Measurements from ENCODE around the gene GNPDA1.

Gene GNPDA1

GRCh38 chr5:142017832-142018427 is 5.1 kb upstream of the GNPDA1 start:
- TF ChIP-seq, protein P1, sequence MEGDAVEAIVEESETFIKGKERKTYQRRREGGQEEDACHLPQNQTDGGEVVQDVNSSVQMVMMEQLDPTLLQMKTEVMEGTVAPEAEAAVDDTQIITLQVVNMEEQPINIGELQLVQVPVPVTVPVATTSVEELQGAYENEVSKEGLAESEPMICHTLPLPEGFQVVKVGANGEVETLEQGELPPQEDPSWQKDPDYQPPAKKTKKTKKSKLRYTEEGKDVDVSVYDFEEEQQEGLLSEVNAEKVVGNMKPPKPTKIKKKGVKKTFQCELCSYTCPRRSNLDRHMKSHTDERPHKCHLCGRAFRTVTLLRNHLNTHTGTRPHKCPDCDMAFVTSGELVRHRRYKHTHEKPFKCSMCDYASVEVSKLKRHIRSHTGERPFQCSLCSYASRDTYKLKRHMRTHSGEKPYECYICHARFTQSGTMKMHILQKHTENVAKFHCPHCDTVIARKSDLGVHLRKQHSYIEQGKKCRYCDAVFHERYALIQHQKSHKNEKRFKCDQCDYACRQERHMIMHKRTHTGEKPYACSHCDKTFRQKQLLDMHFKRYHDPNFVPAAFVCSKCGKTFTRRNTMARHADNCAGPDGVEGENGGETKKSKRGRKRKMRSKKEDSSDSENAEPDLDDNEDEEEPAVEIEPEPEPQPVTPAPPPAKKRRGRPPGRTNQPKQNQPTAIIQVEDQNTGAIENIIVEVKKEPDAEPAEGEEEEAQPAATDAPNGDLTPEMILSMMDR (IDR thresholded peaks at IDR 0.05): no peak
- Histone ChIP-seq H3K4me1 (ENCODE audit: control insufficient read depth in 1 of 2, insufficient read depth in 1 of 2, low read depth in 1 of 2, low read length in 1 of 2) (peaks cover 30 to 36% of the 10 kb centered on the region in 2 experiments), H3K9me3 (no peaks in the 10 kb centered on the region), H3K27me3 (peaks cover 9% of the 10 kb centered on the region), H3K36me3 (no peaks in the 10 kb centered on the region), H3K27ac (no peak overlapping the region), H3K4me3 (ENCODE audit: low read depth in 1 of 2, low read length in 1 of 2) (no peak overlapping the region)

DNA sequence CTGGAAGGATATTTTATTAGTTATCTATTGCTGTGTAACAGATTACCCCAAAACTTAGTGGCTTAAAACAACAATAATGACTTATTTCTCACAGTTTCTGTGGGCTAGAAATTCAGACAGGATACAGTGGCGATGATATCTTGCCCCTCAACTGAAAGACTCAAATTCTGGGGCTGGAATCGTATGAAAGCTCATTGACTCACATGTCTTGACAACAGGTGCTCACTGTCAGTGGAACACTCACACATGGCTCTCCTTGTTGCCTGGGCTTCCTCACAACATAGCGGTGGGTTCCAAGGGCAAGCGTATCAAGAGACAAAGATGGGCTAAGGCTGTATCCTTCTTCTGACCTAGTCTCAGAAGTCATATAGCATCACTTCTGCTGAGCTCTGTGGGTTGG is 3.7 kb upstream of the GNPDA1 start:
- peak overlapping the region in 1 of 2 experiments; percentile 38 for H3K4me3 ChIP-seq (ENCODE audit: low read depth in 1 of 2, low read length in 1 of 2)
- peak overlapping the region; percentile 93 for H3K27ac ChIP-seq
- no peaks in the 10 kb centered on the region for H3K9me3 ChIP-seq
- TF ChIP-seq, protein P1 (IDR thresholded peaks at IDR 0.05): no peak
- H3K4me1 ChIP-seq (ENCODE audit: control insufficient read depth in 1 of 2, insufficient read depth in 1 of 2, low read depth in 1 of 2, low read length in 1 of 2): peaks cover 38 to 43% of the 10 kb centered on the region in 2 experiments
- no peaks in the 10 kb centered on the region for H3K27me3 ChIP-seq
- no peaks in the 10 kb centered on the region for H3K36me3 ChIP-seq

- Histone ChIP-seq H3K4me1 (ENCODE audit: control insufficient read depth in 1 of 2, insufficient read depth in 1 of 2, low read depth in 1 of 2, low read length in 1 of 2) (peaks cover 38 to 43% of the 10 kb centered on the region in 2 experiments), H3K9me3 (no peaks in the 10 kb centered on the region), H3K27me3 (no peaks in the 10 kb centered on the region), H3K36me3 (no peaks in the 10 kb centered on the region), H3K27ac (peak overlapping the region; percentile 93), H3K4me3 (ENCODE audit: low read depth in 1 of 2, low read length in 1 of 2) (peak overlapping the region; percentile 1 to 38)
- TF ChIP-seq, protein P1 (IDR thresholded peaks at IDR 0.05): no peak
These were observed 3.1 kb upstream of the GNPDA1 start for GRCh38 chr5:142015781-142016533.

DNA sequence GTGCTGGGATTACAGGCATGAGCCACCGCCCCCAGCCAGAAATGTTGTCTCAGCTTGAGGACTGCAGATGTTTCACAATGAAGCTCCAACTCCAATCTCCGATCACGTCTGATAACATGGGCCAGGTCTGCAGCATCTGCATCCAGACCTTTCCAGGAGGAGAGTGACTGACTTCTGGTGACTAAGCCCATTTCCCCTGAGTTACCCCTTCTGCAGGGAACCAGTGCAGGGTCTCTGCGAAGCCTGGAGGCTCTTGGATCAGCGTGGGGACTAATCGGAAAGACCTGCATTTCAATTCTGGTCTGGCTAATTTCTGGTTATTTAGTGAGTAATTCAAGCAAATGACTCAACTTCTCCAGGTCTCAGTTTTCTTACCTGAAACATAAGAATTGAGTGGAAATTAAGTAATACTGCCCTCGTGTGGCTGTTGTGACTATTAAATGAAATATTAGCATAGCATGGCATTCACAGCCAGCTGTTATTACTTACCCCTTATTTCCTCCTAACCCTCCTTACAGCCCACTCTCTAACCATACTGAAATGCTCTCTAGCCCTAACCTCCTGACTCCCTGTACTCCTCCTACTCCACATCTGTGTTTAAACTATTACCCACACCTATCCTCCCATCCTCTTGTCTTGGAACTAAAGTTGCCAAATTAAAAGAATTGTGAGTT is 2.2 kb upstream of the GNPDA1 start:
- peaks cover 38 to 43% of the 10 kb centered on the region in 2 experiments for H3K4me1 ChIP-seq (ENCODE audit: control insufficient read depth in 1 of 2, insufficient read depth in 1 of 2, low read depth in 1 of 2, low read length in 1 of 2)
- H3K27ac ChIP-seq: peak overlapping the region; percentile 93

More for the DNA sequence above, 2.2 kb upstream of the GNPDA1 start:
- no peaks in the 10 kb centered on the region for H3K27me3 ChIP-seq
- TF ChIP-seq, protein P1 (IDR thresholded peaks at IDR 0.05): peak; percentile 41
- H3K9me3 ChIP-seq: no peaks in the 10 kb centered on the region
- peak overlapping the region in 1 of 2 experiments; percentile 38 for H3K4me3 ChIP-seq (ENCODE audit: low read depth in 1 of 2, low read length in 1 of 2)
- H3K36me3 ChIP-seq: no peaks in the 10 kb centered on the region
